GM21737 (cell line): ENCODE measurements around the gene GNAI3.

Experiments used
- ATAC-seq: cut with Tn5 transposase; IDR thresholded peaks from one replicate; pipeline ENCODE4 v1.9.1; 2021; ENCODE audit warnings: mild to moderate bottlenecking, moderate library complexity; ENCODE audit not compliant: unreplicated experiment

Gene GNAI3

DNA sequence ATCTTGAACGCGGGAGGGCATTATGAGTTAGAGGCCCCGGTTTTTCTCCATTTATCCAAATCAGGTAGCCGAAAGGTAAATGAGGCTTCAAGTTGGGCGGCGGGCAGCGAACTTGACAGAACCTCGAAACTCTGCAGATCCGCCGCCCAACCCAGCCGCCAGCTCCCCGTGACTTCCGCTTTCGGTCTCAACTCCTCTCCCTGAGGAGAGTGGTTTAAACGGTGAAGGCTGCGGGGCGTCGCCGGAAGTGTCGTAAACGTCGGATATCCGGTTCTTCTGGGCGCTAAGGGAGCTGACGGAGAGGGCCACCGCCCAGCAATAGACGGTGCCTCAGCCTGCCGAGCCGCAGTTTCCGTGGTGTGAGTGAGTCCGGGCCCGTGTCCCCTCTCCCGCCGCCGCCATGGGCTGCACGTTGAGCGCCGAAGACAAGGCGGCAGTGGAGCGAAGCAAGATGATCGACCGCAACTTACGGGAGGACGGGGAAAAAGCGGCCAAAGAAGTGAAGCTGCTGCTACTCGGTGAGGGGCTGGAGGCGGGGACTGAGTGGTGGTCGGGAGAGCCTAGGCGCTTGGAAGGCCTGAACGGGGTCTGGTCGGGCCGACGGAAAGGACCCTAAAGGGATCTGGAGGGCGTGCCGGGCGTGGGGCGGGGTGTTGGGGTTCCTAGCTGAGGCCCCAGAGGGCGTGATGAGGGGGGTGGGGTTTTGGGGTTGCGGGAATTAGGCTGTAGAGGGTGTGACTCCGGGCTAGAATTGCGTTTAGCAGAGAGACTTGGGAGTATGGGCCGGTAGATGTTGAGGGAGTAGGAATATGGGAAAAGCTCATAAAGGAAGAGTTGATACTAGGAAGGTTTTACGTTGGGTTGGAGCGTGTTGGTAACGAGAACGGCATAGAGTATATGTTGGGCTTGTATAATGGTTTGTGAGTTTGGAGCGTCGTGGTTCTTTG is at the start of gene GNAI3:
Gene GNAI3, plus strand, starts transcription at position 295 of the 947 bp plus-strand sequence. Its CDS starts 106 bp downstream, at position 401.
- ATAC-seq = peak; percentile 83

DNA sequence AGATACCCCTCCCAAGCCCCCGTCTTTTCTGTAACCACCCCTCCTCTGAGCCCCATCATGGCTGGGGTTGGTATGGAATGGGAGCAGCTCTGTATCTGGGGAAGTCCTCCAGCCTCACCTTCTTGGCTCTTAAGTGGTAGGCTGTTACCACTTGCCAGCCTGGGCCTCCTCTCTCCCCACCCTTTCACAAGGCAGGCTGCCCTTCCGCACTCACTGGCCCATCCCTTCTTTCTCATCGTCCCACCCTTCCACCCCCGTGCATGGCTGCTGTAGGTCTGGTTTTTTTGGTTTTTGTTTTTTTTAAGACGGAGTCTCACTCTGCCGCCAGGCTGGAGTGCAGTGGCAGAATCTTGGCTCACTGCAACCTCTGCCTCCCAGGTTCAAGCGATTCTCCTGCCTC is 49.3 kb upstream of the GNAI3 start:
- no peak for ATAC-seq

DNA sequence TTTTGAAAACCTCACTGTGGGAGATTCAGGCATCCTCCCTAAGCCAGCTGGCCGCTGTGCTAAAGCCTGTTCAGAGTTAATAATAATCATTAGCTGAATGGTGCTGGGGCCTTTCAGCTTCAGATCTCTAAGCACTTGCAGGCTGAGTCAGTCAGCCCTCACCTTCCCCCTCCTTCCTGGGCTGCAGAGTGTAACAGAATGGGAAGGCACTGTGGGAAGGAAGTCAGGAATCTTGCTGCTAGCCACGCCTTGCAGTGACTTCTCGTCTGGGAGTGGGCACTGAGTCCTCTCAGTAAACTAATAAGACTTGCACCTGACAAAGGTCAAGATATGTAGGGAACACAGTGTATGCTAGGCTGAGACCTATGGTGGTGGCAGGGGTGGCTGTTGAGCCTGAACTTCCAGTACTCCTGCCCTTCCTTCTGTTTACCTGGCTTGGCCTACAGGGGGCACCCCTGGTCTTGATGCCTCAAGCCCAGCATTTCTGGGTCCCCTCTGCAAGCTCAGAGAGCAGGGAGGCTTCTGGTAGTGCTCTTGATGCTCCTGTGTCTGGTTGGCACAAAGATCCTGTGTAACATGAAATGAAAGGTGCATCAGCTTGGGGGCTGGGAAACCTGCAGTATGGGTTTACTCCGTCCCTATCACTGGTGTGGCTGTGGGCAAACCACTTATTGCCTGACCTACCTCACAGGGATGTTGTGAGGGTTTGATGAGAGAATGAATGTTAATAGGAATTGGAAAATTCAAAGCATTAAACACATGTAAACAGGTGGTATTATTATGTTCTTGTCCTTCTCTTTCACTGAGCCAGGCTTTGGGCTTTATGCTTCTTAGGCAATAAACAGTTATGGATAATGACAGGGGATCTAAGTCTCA is 48.5 kb upstream of the GNAI3 start:
- no peak for ATAC-seq

DNA sequence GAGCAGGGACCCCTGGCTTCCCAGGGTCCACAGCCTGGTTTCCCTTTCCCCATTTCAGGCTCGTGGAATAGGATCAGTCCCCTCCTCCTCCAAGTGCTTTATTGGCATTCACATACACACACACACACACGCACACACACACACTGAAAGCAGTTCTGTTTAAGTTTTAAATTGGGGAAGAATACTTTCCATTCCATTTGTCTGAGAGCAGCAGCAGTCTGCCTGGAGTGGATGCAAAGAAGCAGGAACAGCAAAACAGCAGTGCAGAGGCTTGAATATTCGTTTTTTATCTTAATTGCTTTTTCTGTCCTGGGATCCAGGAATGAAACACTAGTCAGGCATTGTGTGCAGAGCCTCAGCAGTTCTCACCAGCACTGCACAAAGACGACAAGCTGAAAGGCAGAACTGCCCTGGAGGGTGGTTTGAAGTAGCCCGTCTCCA is 47.5 kb upstream of the GNAI3 start:
- ATAC-seq = no peak

DNA sequence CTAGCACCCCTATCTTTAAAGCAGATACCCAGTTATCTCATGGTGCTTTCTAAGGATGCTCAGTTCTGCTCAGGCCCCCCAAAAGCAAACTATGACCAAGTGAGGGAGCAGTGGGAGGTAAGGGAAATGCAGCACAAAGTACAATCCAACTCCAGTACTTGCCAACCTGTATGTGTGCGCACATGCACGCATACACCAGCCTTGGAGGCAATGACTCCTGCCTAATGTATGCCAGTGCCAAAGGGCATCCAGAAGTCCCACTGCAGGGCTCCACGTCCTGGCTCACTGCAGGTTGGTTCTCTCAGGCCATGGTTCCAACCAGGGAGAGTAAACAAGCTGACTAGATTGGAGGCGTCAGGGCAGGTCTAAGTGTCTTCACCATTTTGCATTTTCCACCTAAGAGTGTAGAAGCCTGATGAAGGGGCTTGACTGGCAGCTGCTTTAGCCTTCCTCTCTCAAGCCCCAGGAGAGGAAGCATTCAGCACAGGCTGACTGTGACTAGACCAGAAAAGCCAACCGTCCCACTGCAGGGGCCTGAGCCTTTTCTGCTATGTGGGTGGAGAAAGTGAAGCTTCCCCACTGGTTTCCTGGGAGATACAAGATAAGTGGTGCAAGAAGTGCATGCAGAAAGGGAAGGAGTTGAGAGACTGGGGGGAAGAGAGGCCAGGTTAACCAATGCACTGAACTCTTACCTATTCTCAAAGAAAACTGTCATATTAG is 46.6 kb upstream of the GNAI3 start:
- no peak for ATAC-seq

DNA sequence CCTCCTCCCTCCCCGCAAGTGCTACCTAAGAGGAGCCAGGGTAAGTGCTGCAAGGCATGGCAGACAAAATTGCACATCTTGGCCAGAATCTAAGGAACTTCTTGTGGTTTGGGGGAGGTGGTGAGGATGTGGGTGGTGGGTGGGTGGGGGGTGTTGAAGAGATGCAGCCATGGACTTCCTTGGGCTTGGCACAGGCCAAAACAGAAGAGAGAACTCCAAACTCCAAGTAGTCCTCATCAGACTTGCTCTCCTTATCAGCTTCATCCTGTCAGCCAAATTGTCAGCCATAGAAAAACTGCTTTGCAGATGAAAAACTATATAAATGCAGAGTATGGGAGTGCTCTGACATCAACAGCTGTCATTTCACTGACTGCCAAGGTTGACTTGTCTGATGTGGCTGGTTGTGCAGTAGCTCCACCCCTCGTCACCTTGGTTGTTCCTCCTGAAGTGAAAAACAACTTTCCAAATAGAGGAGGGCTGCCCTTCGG is 46.0 kb upstream of the GNAI3 start:
- no peak for ATAC-seq

DNA sequence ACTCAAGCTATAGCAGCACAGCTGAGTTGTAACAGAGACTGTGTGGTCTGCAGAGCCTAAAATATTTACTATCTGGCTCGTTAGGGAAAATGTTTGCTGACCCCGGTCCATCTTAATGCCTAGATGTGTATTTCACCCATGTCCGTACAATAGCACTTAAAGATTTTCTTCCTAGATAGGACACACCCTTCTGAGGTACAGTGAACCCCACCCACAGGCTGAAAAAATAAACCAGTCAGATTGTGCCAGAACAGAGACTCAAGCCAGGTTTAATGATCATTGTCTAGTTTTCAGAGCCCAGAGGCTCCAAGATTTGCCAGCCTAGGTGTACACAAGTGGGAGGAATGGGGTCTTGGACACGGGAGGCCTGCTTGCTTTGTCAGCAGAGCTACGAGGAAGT is 44.5 kb upstream of the GNAI3 start:
- ATAC-seq = no peak

DNA sequence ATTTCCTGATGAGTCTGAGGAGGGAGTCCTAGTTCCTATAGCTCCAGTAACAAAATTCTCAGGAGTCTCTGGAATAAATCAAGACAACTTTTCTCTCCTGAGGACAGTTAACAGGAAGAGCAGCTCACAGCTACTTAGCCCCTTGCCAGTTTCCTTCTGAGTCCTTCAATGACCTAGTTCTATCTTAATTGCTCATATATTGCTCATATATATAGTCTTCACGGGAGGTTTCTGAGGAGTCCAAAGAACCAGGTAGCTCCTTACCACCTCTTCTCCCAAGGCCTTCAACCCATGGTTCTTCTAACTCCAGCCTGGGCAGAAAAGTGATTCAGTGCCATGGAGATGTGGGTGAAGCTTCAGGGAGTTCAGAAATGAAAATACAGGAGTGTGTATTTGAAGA is 43.4 kb upstream of the GNAI3 start:
- no peak for ATAC-seq

DNA sequence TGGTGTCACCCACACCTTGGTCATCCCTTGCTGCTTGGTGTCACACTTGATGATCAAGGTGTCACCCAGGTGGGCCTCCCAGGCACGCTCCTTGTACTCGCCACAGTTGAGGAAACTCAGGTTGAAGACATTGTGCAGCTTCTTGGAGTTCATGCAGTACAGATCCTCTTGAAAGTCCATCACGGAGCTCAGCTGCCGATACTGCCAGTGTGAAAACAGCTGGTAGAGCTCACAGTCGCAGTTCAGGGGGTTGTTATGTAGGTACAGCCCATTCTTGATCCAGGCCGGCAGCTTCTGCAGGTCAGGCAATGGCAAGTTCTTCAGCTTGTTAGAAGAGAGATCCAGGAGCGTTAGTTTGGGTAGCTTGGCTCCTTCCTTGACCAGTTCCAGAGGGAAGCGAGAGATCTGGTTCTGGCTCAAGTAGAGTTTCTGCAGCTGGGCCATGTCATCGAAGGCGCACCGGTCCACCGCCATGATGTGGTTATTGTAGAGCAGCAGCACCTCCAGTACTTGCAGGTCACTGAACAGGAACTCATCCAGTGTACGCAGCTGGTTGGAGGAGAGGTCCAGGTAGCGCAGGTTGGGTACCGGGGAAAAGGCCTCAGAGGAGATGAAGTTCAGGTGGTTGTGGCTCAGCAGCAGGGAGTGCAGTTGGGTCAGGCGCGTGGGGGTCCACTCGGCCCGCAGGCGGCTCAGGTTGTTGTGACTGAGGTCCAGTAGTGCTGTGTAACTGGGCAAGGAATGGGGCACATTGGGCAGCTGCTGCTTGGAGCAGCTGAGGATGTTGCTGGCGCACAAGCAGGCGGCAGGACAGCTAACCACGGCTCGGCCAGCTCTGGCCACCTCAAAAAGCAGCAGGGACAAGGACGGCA is 40.2 kb upstream of the GNAI3 start:
- ATAC-seq = no peak

DNA sequence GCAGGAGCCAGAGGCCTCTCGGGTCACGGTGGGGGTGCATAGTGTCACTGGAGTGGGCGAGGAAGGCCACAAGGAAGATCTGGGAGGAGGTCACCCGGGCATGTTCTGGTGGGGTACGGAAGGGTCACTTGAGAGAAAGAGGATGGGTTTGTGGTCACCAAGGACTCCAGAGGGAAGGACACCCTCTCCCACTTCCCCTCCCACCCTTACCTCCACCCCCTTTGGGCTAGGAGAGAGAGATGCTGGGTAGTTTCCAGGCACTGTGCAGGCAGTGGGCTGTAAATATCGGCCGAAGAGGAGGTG is 39.6 kb upstream of the GNAI3 start:
- ATAC-seq = no peak

DNA sequence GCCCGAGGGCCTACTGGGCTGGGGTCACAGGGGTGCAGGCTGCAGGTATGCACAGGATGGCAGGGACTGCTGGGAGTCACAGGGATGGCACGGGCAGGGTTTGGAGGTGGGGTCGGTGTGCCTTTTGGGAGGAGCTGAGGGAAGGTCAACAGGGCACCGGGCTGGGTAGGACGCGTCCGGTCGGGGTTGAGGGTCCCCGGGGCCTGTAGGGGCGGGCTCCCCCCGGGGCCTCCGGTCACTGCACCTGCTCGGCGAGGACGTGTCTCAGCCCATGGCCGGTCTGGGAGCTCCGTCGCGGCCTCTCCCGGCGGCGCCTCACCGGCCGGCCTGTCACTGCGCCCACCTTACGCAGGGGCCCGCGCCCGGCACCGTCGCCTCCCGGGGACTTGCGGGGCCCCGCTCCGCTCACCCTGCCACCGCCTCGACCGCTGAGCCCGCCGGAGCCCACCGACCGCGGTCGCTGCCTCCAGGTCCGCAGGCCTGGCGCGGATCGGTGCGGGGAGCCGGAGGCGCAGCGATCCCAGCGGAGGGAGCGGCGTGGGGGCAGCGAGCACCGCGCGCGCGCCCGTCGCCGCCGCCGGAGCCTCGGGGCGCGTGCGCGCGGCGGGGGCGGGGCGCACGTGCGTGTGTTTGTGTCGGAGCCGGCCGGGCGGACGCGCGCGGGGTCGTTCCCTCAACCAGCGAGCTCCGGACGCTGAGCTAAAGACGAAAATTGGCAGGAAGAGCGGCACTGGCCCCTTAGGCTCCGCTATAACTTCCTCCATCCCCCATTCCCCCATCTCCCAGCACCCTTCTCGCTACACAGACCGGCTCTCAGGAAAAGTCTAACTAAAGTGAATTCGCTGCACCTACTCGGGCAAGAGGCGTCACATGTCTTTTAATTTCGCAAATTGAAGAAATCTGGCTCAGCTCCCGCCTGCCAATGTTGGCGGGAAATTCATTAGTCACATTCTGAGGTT is 39.0 kb upstream of the GNAI3 start, which contains the start of gene AMIGO1:
Gene AMIGO1, minus strand, starts transcription at position 552 of the 959 bp plus-strand sequence. CDS start 815 bp downstream, outside the sequence.
- no peak for ATAC-seq

DNA sequence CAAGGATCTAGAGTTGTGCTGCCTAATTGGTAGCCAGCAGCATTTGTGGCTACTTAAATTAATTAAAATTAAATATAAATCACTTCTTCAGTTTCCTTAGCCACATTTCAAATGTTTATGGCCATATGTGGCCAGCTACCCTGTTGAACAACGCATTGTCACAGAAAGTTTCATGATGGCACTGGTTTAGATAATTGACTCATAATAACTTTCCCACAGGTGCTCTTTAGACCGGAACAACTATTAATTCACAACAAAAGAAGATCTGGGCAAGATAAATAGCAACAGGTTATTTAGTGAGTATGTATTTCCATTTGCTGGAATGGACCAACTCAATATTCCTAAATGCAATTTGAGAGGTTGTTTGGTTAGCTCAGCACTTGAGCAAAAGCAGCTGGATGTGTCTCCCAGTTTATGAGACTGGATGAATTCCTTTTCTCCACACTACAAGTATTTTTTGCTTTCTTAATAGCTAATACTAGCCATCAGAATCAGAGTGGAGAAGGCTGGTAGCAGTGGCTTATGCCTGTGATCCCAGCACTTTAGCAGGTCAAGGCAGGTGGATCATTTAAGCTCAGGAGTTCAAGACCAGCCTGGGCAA is 35.2 kb upstream of the GNAI3 start:
- no peak for ATAC-seq

DNA sequence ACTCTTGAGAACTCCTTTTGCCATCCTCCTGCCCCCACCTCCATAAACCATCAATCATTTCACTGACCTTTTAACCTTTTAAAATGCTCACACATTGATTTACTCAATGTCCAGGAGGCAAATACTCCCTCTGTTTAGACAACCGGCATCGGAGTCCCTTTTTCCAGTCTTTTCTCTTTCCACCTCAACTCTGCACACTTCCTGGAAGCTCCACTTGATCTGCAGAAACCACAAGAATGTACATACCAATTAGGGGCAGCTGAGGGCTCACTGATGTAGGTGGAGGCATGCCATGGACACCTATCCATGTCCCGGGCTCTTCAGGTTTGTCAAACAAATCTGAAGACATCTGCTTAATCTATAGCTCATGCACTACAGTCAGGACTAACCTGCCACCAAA is 33.6 kb upstream of the GNAI3 start:
- no peak for ATAC-seq

DNA sequence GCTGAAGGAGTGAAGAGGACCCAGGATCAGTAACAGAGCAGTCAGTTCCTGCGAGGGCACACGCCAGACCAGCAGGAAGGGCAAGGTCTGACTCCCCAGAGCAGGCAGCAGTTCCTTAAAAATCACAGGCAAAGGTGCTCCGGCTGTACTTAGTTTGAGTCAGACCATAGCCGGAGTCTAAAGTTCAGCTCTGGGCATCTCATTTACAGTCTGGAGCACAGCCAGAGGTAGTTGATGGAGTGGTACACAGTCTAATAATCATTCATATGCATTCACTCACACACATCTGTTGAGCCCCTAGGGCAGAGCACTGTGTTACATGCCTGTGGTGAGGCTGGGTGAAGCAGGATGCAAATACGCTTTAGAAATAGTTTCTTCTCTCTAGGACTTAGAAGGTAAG is 31.5 kb upstream of the GNAI3 start:
- no peak for ATAC-seq

DNA sequence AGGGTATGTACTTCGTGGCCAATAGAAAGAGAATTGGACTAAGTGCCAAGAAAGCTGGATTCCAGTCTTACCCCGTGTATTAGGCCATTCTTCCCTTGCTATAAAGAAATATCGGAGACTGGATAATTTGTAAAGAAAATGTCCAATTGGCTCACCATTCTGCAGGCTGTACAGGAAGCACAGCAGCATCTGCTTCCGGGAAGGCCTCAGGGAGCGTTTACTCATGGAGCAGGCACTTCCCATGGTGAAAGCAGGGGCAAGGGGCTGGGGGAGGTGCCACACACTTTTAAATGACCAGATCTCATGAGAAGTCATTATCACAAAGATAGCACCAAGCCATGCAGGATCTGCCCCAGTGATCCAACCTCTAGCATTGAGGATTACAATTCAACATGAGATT is 31.1 kb upstream of the GNAI3 start:
- ATAC-seq = no peak

DNA sequence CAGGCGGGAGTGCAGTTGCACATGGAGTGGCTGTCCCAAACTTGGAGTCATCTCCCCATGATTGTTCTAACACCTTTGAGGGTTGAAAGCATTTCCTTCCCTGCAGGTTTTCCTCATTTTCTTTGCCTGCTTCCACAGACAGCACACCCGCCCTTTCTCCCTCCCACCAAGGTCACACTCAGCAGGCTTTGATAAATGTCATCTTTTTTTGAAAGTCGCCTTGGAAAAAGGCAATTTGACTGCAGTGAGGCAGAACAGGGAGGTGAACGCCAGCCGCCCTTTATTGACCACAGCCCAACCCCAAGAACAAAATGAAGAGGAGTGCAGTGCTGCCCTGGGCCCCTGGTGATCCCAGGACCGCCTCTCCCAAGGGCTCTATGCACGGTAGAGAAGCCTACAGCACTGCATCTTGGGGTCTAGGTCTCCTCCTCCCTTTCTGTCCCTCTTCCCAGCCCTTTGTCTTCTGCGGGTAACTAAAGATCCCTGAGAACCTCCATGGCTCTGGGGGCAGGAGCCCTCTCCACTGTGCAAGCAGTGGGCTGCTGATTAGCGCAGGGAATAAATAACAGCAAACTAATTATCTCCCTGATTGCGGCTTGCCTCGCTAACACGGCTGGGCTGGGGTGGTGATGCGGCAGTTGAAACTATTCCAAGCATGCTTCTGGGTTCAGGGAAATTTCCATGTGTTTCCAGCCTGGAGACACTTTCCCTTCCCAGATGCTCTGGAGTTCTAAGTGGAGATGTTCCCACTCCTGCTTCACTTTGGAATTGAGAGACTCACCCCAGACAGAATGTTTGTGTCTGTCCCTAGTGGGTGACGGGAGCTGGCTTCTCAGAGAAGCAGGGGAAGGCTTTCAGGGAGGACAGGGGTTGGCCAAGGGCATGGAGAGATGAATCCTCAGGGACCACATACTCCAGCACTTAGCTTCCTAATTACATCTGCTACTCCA is 27.1 kb upstream of the GNAI3 start:
- ATAC-seq = no peak

DNA sequence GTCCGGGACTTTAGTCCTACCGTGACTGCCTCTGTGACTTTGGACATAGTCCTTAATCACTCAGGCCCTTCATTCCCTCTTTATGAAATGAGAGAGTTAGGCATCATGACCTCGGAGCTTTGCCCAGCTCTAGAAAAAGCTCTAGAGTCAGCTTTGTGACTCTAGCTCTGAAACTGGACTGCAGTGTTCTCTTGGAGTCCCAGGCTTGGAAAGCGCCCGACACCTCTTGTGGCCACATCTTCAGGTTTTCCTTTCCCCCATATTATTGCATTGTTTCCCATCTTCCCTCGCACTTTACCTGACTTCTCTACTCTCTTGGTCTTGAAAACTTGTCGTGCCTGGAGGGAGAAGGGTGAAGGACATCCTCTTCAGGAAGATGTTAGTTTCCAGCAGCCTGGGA is 26.4 kb upstream of the GNAI3 start:
- no peak for ATAC-seq
